NCI-H2196 (cell line): ENCODE results near the gene WWOX.
"Not testable (repeated sequence)": the region's sequence is repeated elsewhere in the genome, so short reads cannot be mapped to it uniquely, and the experiment has no call there.

ENCODE experiments used
- DNase-seq: peaks from one replicate; lab custom pipeline; 2025; ENCODE audit not compliant: unreplicated experiment; lab: John Stamatoyannopoulos, UW

The WWOX gene

DNA sequence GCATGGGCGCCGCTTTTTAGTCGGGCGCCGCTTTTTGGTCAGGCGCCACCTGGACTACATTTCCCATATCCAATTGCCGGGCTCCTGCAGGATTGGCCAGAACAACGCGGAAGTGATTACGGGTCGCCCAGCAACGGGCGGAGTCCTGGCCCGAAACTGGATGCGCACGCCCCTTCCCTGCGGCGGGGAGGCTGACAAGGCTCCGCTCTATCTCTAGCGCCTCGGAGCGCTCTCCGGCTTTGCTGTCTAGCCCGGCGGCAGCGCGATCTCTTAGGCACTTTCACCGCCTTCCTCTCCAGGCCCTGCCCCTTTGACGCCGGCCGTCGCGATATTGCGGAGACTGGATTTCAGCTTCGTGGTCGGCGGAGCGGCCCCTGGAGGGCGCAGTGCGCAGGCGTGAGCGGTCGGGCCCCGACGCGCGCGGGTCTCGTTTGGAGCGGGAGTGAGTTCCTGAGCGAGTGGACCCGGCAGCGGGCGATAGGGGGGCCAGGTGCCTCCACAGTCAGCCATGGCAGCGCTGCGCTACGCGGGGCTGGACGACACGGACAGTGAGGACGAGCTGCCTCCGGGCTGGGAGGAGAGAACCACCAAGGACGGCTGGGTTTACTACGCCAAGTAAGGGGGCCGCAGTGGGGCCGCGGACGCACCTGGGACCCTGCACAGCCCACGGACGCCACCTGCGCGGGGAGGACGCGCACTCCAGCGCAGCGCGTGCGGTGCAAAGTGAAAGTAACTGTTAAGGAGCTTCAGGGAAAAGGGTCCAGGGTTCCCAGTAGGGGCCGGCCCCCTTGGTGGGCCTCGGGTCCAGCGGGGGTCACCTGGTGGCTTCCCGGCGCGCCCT lies at the start of gene WWOX:
TSS of gene WWOX (plus strand) at position 384 of the 841 bp plus-strand sequence.
- peak; percentile 92 for DNase-seq

DNA sequence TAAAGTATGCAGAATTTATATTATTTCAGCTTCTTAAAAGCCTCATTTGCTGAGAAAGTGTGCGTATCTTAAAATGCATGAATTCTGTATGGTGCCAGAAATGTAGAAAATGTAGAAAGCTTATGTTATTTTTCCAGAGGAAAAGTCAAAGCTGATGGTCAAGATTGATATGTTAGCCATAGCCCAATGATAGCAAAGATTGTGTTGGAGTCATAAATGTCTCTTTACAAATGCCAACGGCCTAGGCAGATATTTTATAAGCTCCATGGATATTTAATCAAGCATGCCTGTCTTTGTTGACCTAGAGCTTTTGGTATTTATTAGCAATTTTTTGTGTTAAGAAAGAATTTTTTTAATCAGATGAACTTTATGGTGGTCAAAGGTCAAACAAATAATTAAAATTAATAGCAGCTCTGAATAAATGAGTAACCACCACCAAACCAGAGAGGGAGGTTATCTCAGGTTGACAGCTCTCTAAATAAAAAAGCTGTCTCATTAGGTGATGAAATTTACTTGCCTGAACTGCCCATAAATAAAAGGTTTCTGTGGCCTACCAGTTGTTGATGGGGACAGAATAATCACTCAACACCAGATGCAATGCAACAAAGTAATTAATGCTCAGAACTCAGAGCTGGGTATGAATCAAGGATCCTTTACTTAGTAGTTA lies 48.6 kb upstream of the WWOX start:
- DNase-seq = no peak

- DNase-seq = no peak
These were observed 41.5 kb upstream of the WWOX start for GRCh38 chr16:78057803-78058564.

DNA sequence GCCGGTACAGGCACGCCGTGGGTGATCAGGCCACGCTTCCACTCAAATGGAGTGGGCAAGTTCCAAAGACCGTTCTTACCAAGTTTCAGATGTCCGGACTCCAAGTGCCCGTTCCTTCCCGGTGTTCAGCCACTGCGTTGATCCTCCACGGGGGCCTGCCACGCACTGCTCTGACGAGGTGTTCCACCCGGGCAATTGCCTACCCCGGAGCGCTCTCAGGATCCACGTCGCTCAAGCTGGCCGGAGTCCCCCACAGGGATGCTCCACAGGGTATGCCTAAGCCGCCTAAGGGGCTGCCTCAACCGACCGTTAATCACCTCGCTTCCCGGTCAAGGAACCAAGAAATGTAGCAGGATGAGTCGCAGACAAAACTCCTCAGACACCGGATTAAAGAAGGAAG lies 39.6 kb upstream of the WWOX start:
- DNase-seq = not testable (repeated sequence)

DNA sequence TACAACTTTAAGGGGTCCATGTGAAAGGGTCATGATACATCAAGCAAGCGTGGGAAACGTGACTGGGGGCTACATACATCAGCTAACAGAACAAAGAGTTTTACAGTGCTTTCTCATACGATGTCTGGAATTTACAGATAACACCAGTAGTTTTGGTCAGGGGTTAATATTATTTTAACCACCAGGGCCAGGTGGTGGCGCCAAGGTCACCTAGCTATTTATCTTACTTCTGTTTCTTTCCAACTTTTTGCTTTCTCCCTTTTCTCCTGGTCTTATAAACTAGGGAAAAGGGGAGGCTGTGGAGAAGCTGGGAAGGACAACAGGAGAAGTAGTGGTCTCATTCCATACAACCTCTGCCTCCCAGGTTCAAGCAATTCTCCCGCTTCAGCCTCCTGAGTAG lies 39.2 kb upstream of the WWOX start:
- no peak for DNase-seq

GRCh38 chr16:78060809-78061208 lies 38.6 kb upstream of the WWOX start:
- no peak for DNase-seq

GRCh38 chr16:78065319-78065718 lies 34.1 kb upstream of the WWOX start:
- DNase-seq = no peak

GRCh38 chr16:78069913-78070312 lies 29.5 kb upstream of the WWOX start:
- no peak for DNase-seq

DNA sequence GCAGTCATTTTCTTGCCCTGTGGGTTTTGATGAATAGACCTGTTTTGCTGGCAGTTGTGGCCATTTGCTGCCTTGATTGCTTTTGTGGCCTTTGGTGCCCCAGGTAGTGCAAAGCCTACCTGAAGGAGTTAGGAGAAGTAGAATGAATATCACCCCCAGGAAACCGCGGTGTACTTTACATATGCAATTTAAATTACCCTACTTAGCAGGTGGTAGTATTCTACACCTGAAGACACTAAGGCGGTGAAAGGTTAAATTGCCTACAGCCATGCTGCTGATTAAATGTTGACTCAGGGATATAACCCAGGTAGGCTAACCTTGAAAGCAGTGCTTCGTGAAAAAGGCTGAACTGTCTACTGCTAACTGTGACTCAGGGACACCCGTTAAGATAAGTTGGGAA lies 27.2 kb upstream of the WWOX start:
- DNase-seq = no peak

- DNase-seq = no peak
These were observed 23.7 kb upstream of the WWOX start for GRCh38 chr16:78075800-78076199.

GRCh38 chr16:78081341-78081740 lies 18.1 kb upstream of the WWOX start:
- no peak for DNase-seq

DNA sequence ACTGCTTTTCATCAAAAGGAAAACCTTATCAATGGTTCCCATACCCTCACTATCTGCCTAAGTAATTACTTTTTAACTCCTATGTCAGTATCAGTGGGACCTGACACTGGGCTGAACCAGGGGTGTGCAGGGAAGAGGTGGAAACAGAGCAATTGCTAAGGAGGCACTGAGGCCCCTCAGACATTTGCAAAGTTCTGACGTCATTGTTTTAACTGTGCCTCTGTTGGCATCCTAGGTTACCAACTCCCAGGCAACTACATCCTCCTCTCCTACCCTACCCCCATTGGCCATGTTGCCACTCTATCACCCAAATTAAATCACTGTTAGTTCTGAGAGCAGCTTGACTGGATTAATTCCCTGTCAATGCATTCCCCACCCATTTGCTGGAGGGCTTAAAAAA lies 8.0 kb upstream of the WWOX start:
- DNase-seq = no peak

DNA sequence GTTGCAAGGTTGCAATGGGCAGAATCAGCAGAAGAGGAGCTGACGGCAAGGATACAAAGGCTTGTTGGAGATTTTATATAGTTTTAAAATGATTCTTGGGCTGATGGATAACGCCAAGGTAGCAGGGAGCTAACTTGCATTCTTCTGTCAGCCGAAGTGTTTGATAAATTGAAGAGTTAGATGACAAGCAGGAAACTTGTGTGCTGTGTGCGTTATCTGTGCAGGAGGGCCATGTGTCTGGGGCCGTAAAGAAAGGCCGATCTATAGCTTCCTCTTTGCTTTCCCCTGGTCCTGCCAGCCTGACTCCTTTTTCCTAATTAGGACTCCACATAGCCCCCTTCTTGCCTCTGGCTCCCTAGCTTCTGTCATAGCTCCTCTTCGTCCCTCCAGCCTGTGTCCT lies 6.7 kb upstream of the WWOX start:
- DNase-seq = no peak

DNA sequence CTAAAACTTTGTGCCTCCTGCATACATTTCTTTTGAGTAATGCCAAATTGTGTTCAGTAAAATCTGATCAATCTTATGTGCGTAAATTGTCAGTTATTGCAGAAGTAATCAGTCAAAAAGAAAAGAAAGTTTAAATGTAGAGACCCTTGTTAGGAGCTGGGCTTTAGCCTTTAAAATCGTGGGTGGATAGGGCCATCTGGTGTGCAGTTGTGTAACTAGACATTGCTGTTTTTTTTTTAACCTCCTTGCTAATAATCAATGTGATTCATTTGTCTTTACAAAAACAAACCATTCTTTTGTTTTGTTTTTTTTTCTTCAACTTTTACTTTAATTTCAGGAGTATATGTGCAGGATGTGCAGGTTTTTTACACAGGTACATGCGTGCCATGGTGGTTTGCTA lies 5.3 kb upstream of the WWOX start:
- DNase-seq = no peak

DNA sequence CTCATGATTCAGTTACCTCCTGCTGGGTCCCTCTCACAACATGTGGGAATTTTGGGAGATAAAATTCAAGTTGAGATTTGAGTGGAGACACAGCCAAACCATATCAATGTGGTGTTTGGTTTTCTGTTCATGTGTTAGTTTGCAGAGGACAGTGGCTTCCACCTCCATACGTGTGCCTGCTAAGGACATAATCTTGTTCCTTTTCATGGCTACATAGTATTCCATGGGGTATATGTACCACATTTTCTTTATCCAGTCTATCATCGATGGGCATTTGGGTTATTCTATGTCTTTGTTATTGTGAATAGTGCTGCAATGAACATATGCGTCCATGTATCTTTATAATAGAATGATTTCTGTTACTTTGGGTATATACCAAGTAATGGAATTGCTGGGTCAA lies 4.5 kb upstream of the WWOX start:
- no peak for DNase-seq

- DNase-seq = no peak
These were observed 3.1 kb upstream of the WWOX start for GRCh38 chr16:78096386-78096785.

DNA sequence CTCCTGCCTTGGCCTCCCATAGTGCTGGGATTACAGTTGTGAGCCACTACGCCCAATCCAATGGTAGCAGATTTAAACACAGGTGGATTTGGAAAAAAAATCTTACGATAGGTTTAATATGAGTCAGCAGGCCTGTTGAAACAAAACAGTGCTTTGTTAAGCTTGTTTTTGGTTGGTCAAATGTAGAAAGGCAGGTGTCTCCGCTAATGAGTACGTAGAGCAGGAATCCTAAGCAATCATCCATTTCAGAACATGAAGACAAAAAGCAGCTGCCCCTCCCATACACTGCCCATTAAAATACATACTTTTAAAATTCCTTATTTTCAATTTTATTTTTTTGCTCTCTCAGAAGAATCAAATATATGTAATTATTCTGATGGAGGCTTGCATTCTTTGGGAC lies 1.9 kb upstream of the WWOX start:
- DNase-seq = no peak

GRCh38 chr16:78098087-78098486 lies 1.4 kb upstream of the WWOX start:
- DNase-seq = no peak

GRCh38 chr16:78098595-78099270 lies 721 bp upstream of the WWOX start:
- no peak for DNase-seq

- DNase-seq = peak; percentile 40
These were observed 636 bp downstream of the WWOX start for GRCh38 chr16:78100112-78100467.

DNA sequence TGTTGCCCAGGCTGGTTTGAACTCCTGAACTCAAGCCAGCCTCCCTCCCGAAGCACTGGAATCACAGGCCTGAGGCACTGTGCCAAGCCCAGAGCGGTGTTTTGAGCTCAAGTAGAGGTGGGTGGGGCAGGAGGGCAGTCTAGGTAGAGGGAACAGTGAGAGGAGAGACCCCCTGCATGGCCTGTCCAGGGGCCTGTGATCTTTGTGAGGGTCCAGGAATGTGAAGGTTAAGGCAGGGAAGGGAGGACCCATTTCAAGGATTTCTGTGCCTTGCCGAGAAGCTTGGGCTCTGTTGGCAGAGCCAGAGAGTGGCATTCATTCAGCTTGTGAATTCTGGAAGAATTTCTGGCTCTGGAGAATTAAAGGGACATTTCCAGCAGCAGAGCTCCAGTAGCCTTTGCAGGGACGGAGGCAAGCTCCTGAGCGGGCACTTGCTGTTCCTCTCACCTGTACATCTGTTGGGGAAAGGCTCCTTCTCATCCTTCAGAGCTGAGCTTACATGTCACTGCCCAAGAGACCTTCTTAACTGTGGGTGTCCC lies 2.7 kb downstream of the WWOX start:
- no peak for DNase-seq
